EL (cell line): ENCODE results near the gene GRHL3.

ENCODE experiments used
- DNase-seq: peaks from one replicate; pipeline ENCODE4 v3.0.0-alpha.2; 2016

The GRHL3 gene

GRCh38 chr1:24344090-24344742 lies 25.1 kb downstream of the GRHL3 start:
- peak; percentile 31 for DNase-seq

DNA sequence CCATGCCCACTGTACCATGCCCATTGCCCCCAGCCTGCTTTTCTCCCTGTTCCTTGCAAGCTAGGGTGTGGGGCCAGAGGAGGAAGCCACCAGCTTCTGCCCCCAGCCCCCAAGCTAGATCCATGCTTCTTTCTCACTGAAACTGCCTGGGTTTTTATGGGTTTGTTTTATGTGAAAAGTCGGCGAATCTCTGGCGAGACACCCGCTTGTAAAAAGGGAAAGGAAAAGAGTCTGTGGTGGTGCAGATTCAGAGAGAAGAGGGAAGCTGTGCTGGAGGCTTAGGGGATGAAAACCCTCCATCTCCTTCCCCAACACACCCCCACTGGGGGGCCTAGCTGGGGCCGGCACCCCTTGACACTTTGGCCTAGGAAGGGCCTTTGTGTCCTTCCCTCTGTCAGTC lies 26.2 kb downstream of the GRHL3 start:
- DNase-seq = peak; percentile 15

GRCh38 chr1:24347159-24347934 lies 28.2 kb downstream of the GRHL3 start:
- DNase-seq = no peak

DNA sequence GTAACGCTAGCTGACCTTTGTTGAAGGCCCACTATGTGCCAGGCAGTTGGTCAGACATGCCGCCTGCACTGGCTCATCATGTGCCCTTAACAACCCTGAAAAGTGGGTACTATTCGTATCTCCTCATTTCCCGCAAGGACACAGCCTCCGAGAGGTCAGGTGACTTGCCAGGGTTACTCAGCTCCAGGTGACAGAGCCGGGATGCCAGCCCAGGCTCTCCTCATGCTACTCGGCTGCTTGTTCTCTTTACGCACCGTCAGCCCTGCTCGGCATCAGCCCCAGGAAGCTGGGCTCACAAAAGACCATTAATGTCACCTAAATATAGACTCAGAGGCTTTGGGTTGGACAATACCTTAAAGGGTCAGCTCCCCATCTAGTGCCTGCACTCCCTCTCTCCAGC lies 29.0 kb downstream of the GRHL3 start:
- DNase-seq = no peak

- DNase-seq = no peak
These were observed 30.7 kb downstream of the GRHL3 start for GRCh38 chr1:24349891-24350290.

GRCh38 chr1:24351247-24351646 lies 32.1 kb downstream of the GRHL3 start:
- no peak for DNase-seq

GRCh38 chr1:24351918-24352627 lies 32.9 kb downstream of the GRHL3 start:
- DNase-seq = peak; percentile 73

- no peak for DNase-seq
These were observed 34.2 kb downstream of the GRHL3 start for GRCh38 chr1:24353292-24353891.

- DNase-seq = no peak
These were observed 36.3 kb downstream of the GRHL3 start for GRCh38 chr1:24355466-24355865.

GRCh38 chr1:24357038-24357437 lies 37.9 kb downstream of the GRHL3 start:
- DNase-seq = no peak

GRCh38 chr1:24360681-24361080 lies 41.5 kb downstream of the GRHL3 start:
- DNase-seq = no peak

- no peak for DNase-seq
These were observed 42.7 kb downstream of the GRHL3 start for GRCh38 chr1:24361811-24362210.

- no peak for DNase-seq
These were observed 43.2 kb downstream of the GRHL3 start for GRCh38 chr1:24362396-24362795.

DNA sequence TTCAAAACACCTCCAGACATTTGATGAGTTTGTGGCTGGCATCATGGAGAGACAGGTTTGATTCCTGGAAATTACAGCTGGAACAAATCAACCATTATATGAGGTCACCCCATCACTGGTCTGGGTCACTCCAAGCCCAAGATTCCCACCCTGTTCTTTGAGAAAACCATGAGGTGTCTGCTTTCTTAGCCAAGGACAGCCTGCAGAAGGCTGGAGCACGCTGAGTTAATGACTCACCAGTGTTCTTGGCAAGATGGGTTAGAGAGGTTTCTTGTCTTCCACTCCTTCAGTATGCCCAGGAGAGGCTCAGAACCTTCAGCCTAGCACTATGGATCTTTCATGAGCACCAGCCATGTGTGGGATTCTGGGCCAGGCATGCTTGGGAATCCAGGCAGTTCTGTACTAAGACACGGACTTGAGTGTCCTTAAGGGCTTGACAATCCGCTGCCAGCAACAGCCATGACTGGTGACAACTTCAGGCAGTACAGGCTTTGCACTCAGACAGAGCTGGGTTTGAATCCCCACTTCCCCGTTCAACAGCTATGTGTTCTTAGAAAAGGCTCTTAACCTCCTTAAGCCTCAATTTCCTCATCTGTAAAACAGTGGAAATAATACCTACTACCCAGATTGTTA lies 43.9 kb downstream of the GRHL3 start:
- DNase-seq = peak; percentile 85

- DNase-seq = no peak
These were observed 44.8 kb downstream of the GRHL3 start for GRCh38 chr1:24363994-24364393.

- DNase-seq = no peak
These were observed 45.4 kb downstream of the GRHL3 start for GRCh38 chr1:24364605-24364974.

DNA sequence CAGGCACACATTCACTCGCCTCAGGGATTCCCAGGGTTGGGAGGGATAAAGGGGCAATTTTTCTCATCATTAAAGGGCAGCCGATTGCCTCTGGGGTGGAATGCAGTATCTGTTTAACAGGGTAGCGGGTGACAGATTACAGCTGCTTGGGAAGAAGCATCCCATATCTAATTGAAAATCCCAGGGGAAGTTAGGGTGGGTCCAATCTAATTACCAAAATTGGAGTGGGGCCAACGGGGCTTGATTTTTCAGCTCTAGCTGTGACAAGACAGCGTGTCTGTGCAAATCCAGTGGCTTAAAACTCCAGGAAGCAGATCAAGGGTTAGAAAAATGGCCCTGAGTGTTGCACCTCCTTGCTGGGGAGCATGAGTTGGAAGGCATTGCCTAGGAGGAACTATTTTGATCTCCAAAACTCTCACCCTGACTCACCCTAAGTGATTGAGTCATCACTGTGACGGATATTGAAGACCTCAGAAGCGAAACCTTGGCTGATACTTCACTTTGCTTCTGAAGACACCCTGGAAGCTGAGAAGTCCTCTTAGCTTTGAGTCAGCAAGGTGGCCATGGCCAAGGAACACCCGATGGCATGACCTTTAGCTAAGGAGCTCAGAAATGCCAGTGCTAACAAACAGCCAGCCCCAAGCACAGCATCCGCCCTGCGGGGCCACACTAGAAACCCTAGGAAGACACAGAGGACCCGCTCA lies 46.0 kb downstream of the GRHL3 start:
- DNase-seq = peak; percentile 91

DNA sequence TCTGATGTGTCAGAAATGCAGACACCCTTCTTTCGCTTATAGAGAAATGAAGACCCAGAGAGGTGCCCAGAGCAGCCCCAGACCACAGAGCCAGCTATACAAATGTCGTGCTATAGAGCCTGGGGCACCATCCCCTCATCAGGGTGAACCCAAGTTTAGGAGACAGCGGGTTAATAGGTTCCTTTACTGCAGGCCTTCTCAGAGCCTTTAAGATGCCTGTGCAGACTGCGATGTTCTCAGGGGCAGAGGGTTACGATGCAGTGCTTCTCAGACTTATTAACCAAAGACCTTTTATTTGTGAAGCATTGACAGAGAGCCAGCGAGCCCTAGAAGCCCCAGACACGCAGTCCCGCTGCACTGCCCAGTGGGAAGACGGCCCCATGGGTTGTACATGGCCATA lies 47.5 kb downstream of the GRHL3 start:
- DNase-seq = no peak

DNA sequence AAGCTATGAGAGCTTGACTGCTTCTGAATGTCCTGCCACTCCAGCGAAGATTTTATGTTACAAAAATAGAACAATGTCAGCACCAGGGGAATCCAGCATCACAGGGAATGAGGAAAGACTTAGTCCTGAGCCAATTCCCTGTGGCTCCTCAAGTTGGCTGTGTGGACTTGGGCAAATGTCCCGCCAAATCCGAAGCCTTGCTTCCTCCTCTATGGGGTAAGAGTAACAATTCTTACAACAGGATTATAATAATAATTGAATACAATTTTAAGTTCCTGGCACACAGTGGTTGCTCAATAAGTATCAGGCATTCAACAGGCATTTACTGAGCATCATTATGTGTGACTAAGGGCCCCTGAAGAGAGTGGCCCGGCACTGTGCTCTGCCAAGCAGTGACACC lies 50.0 kb downstream of the GRHL3 start:
- DNase-seq = no peak

GRCh38 chr1:24369801-24370200 lies 50.6 kb downstream of the GRHL3 start:
- DNase-seq = no peak

GRCh38 chr1:24373044-24373443 lies 53.9 kb downstream of the GRHL3 start:
- DNase-seq = no peak

GRCh38 chr1:24373710-24374109 lies 54.6 kb downstream of the GRHL3 start:
- no peak for DNase-seq
